KMS-11 (cell line): ENCODE results near the gene IL19.

ENCODE experiments used
- H2AFZ ChIP-seq: fragments of 200-600 bp; sonication (generic); 2 replicates; pipeline ENCODE4 v1.6.1; 2016; ENCODE audit warnings: antibody characterized with exemption, mixed run types, low read depth
- H3K27ac ChIP-seq: fragments of 200-600 bp; sonication (generic); 2 replicates; pipeline ENCODE4 v1.6.1; 2016; ENCODE audit warnings: mild to moderate bottlenecking, mixed run types
- H3K27me3 ChIP-seq: fragments of 200-600 bp; sonication (generic); 2 replicates; pipeline ENCODE4 v1.6.1; 2017; ENCODE audit warnings: mild to moderate bottlenecking, low read depth, mixed run types, moderate library complexity; ENCODE audit not compliant: insufficient read depth
- H3K36me3 ChIP-seq: fragments of 200-600 bp; sonication (generic); 2 replicates; pipeline ENCODE4 v1.6.1; 2017; ENCODE audit warnings: mild to moderate bottlenecking, mixed run types; ENCODE audit not compliant: insufficient read depth
- H3K4me1 ChIP-seq: fragments of 200-600 bp; sonication (generic); 2 replicates; pipeline ENCODE4 v1.6.1; 2016; ENCODE audit warnings: mild to moderate bottlenecking, low read depth, mixed run types; ENCODE audit not compliant: poor library complexity, severe bottlenecking
- H3K4me2 ChIP-seq: fragments of 200-600 bp; sonication (generic); 2 replicates; pipeline ENCODE4 v1.7.0; 2016; ENCODE audit warnings: mild to moderate bottlenecking, mixed run types
- H3K4me3 ChIP-seq: fragments of 200-600 bp; sonication (generic); IDR thresholded peaks from 2 replicates; pipeline ENCODE4 v1.6.1; 2017; ENCODE audit warnings: low read depth, low read length, mixed read lengths; ENCODE audit not compliant: insufficient read depth
- H3K79me2 ChIP-seq: fragments of 200-600 bp; sonication (generic); 2 replicates; pipeline ENCODE4 v1.6.1; 2016; ENCODE audit warnings: low read depth, mixed run types; ENCODE audit not compliant: insufficient read depth
- H3K9ac ChIP-seq: fragments of 200-600 bp; sonication (generic); 2 replicates; pipeline ENCODE4 v1.6.1; 2016; ENCODE audit warnings: mild to moderate bottlenecking, mixed run types
- H4K20me1 ChIP-seq: fragments of 200-600 bp; sonication (generic); 2 replicates; pipeline ENCODE4 v1.6.1; 2016; ENCODE audit warnings: mild to moderate bottlenecking, mixed run types; ENCODE audit not compliant: insufficient read depth
- TF ChIP-seq, protein P1 (sequence below): fragments of 200-600 bp; sonication (generic); conservative IDR thresholded peaks from 2 replicates; pipeline ENCODE4 v1.6.1; 2017; ENCODE audit warnings: low read depth, mild to moderate bottlenecking, antibody characterized with exemption, low read length, moderate library complexity, mixed read lengths

Gene IL19

DNA sequence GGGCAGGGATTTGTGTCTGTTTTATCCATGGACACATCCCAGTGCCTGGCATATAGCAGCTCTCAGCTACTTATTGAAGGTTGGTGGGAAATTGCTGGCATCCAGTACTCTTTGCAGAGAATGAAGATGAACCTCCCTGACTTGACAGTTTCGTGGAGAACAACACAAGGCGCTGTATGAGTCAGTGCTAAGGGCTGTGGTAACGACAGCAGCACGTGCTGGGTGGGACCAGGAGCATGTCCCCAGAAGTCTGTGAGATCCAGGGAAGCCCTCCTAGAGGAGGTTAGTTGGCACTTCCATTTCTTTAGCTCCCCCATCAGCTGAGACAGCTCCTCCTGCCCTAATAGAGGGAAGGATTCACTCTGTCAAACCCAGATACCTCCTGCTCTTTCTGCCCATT, 25.9 kb upstream of the IL19 start:
- Histone ChIP-seq H3K9ac (no peak overlapping the region), H3K27ac (no peak overlapping the region), H3K27me3 (no peaks in the 10 kb centered on the region), H3K79me2 (no peaks in the 10 kb centered on the region), H3K36me3 (no peaks in the 10 kb centered on the region), H3K4me2 (no peak overlapping the region), H3K4me3 (no peak overlapping the region), H3K4me1 (peaks cover 25% of the 10 kb centered on the region), H4K20me1 (no peaks in the 10 kb centered on the region), H2AFZ (no peak overlapping the region)
- TF ChIP-seq, protein P1, sequence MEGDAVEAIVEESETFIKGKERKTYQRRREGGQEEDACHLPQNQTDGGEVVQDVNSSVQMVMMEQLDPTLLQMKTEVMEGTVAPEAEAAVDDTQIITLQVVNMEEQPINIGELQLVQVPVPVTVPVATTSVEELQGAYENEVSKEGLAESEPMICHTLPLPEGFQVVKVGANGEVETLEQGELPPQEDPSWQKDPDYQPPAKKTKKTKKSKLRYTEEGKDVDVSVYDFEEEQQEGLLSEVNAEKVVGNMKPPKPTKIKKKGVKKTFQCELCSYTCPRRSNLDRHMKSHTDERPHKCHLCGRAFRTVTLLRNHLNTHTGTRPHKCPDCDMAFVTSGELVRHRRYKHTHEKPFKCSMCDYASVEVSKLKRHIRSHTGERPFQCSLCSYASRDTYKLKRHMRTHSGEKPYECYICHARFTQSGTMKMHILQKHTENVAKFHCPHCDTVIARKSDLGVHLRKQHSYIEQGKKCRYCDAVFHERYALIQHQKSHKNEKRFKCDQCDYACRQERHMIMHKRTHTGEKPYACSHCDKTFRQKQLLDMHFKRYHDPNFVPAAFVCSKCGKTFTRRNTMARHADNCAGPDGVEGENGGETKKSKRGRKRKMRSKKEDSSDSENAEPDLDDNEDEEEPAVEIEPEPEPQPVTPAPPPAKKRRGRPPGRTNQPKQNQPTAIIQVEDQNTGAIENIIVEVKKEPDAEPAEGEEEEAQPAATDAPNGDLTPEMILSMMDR: no peak

DNA sequence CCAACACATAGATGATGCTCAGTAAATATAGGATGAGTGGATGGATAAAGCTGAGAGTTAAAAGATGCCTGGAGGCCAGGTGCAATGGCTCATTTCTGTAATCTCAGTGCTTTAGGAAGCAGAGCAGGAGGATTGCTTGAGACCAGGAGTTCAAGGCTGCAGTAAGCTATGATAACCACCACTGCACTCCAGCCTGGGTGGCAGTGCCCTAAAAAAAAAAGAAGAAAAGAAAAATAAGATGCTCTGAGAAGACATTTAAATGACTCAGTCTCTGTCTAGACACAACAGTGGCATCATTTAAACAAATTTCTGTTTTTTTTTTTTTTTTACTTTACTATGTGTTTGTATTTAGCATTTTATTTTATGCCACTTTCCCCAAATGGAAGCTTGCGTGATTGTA, 25.3 kb upstream of the IL19 start:
- H3K4me1 ChIP-seq: peaks cover 18% of the 10 kb centered on the region
- no peaks in the 10 kb centered on the region for H3K36me3 ChIP-seq

DNA sequence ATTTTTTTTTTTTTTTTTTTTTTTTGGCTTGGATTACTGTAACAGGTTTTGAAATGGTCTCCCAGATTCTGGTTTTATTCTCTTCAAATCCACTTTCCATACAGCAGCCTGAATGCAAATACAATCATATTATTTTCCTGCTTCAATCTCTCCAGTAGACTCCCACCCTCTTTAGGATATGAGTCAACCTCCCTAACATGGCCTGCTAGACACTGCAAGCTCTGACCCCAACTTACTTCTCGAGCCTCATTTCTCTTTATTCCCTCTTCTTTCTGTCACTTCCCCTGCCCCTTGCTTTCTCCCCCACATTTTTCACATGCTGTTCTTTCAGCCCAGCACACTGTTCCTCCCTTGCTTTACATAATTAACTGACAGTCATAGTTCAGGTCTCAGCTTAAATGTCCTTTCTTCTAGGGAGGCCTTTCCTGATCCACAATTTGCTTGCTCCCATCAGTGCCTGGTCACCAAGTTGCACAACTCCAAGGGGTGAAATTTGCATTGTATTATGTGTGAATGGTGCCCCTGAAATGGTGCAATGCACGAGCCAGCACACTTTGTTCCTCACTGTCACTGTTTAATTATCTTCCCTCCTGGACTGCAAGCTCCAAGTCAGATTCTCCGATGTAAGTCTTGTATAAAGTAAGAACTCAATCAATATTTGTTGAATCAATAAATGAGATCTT, 22.1 kb upstream of the IL19 start:
- TF ChIP-seq, protein P1: no peak
- no peak overlapping the region for H3K27ac ChIP-seq
- H3K4me3 ChIP-seq: no peak overlapping the region
- no peaks in the 10 kb centered on the region for H3K27me3 ChIP-seq
- no peak overlapping the region for H3K4me2 ChIP-seq
- H3K36me3 ChIP-seq: no peaks in the 10 kb centered on the region
- H3K4me1 ChIP-seq: no peaks in the 10 kb centered on the region
- H3K79me2 ChIP-seq: no peaks in the 10 kb centered on the region
- H3K9ac ChIP-seq: no peak overlapping the region
- H2AFZ ChIP-seq: no peak overlapping the region
- no peaks in the 10 kb centered on the region for H4K20me1 ChIP-seq

More for the DNA sequence above, 25.3 kb upstream of the IL19 start:
- TF ChIP-seq, protein P1: no peak
- H3K27ac ChIP-seq: no peak overlapping the region
- H3K79me2 ChIP-seq: no peaks in the 10 kb centered on the region
- no peaks in the 10 kb centered on the region for H4K20me1 ChIP-seq
- no peak overlapping the region for H2AFZ ChIP-seq
- H3K4me2 ChIP-seq: no peak overlapping the region
- H3K9ac ChIP-seq: no peak overlapping the region
- no peak overlapping the region for H3K4me3 ChIP-seq
- H3K27me3 ChIP-seq: no peaks in the 10 kb centered on the region

DNA sequence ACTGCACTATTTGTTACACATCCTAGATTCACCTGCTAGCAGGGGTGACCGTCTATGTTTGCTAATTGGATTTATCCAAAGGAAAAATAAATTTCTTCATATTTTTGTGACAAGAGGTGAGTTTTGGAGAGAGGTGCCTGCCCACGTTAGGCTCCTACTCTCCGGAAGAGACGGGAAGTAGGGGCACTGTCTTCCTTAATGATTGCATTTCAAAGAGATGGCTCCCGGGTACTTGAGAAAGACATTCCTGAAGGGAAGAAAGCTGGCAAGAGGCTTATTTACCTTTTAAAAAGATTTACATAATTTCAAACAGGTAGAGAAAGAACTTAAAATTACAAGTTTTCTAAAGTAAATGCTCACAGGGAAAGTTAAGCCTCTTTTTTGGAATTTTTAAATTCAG, 18.7 kb upstream of the IL19 start:
- TF ChIP-seq, protein P1: no peak
- H3K27me3 ChIP-seq: no peaks in the 10 kb centered on the region
- H3K9ac ChIP-seq: no peak overlapping the region
- H3K79me2 ChIP-seq: no peaks in the 10 kb centered on the region
- no peak overlapping the region for H2AFZ ChIP-seq
- no peak overlapping the region for H3K27ac ChIP-seq
- H3K4me2 ChIP-seq: no peak overlapping the region
- H3K36me3 ChIP-seq: no peaks in the 10 kb centered on the region
- H4K20me1 ChIP-seq: no peaks in the 10 kb centered on the region
- H3K4me1 ChIP-seq: no peaks in the 10 kb centered on the region
- no peak overlapping the region for H3K4me3 ChIP-seq
